HepG2 (cell line): ENCODE results near the gene CDK5RAP1. TPM values are rescaled to one million over a fixed set of nuclear protein-coding genes. Genes with fewer than 3 reads are reported as not detected.

Experiments
- ARID2 ChIP-seq: sonication (generic); formaldehyde crosslinking; IDR thresholded peaks from 2 replicates; pipeline ENCODE4 v1.8.1; 2022; ENCODE audit warnings: mild to moderate bottlenecking, missing genetic modification reagents, borderline replicate concordance
- KMT2B ChIP-seq: IDR thresholded peaks from 2 replicates; pipeline ENCODE4 v1.6.1; 2016; ENCODE audit warnings: missing genetic modification reagents, missing compliant biosample characterization
- MBNL3 ChIP-seq: fragments of 250-450 bp; sonication (Bioruptor Pico); conservative IDR thresholded peaks from 2 replicates; pipeline ENCODE4 v1.8.0; 2022; ENCODE audit warnings: mild to moderate bottlenecking, inconsistent platforms
- MEF2D ChIP-seq: sonication (generic); formaldehyde crosslinking; IDR thresholded peaks from 2 replicates; pipeline ENCODE4 v1.5.1; 2020; ENCODE audit warnings: mild to moderate bottlenecking, missing genetic modification reagents
- SMAD3 ChIP-seq: sonication (generic); formaldehyde crosslinking; IDR thresholded peaks from 2 replicates; pipeline ENCODE4 v1.4.0; 2020; ENCODE audit warnings: missing genetic modification reagents
- TEAD2 ChIP-seq: sonication (generic); formaldehyde crosslinking; IDR thresholded peaks from 2 replicates; pipeline ENCODE4 v1.9.0; 2021; ENCODE audit warnings: missing genetic modification reagents
- XBP1 ChIP-seq: sonication (generic); formaldehyde crosslinking; IDR thresholded peaks from 2 replicates; pipeline ENCODE4 v1.5.0; 2020; ENCODE audit warnings: missing genetic modification reagents
- ZBTB38 ChIP-seq: sonication (generic); formaldehyde crosslinking; IDR thresholded peaks from 2 replicates; pipeline ENCODE4 v1.5.1; 2020; ENCODE audit warnings: mild to moderate bottlenecking, missing genetic modification reagents
- ZBTB42 ChIP-seq: sonication (generic); formaldehyde crosslinking; IDR thresholded peaks from 2 replicates; pipeline ENCODE4 v1.5.0; 2020; ENCODE audit warnings: mild to moderate bottlenecking, missing genetic modification reagents
- ZNF317 ChIP-seq: sonication (generic); formaldehyde crosslinking; IDR thresholded peaks from 2 replicates; pipeline ENCODE4 v1.5.0; 2020; ENCODE audit warnings: mild to moderate bottlenecking, missing genetic modification reagents
- ZNF549 ChIP-seq: sonication (generic); formaldehyde crosslinking; IDR thresholded peaks from 2 replicates; pipeline ENCODE4 v1.5.0; 2020; ENCODE audit warnings: missing genetic modification reagents
- ZNF605 ChIP-seq: sonication (generic); formaldehyde crosslinking; IDR thresholded peaks from 2 replicates; pipeline ENCODE4 v1.8.0; 2022; ENCODE audit warnings: mild to moderate bottlenecking, missing genetic modification reagents
- polyA plus RNA-seq, 8 experiments: library from polyadenylated mRNA; depleted of rRNA in 3 of 8; stranded (reverse) in 7 of 8; unstranded in 1 of 8; fragments of >200 nt; fragmentation: Illumina TruSeq in 4 of 8; extraction: Trizol in 4 of 8; gene quantifications; 2 replicates each; pipeline versions ENCODE4 v1.2.1 to v1.2.3, GENCODE V29; 2011 to 2016; ENCODE audit warnings: low read depth in 4 of 8, missing spikeins in 1 of 8, mixed read lengths in 1 of 8; ENCODE audit not compliant: insufficient read depth in 1 of 8
- total RNA-seq, 5 experiments: library from RNA; depleted of rRNA; stranded (reverse); fragments of >200 nt; fragmentation: Illumina TruSeq; extraction: Trizol; gene quantifications; 2 replicates each; pipeline ENCODE4 v1.2.3, GENCODE V29; 2016; ENCODE audit warnings: low read depth in 1 of 5
- TF ChIP-seq, protein P1 (sequence below): sonication (generic); formaldehyde crosslinking; IDR thresholded peaks from 2 replicates; pipeline ENCODE4 v1.9.0; 2021; ENCODE audit warnings: missing genetic modification reagents, mild to moderate bottlenecking, borderline replicate concordance
- TF ChIP-seq, protein P2 (sequence below): sonication (generic); formaldehyde crosslinking; IDR thresholded peaks from 2 replicates; pipeline ENCODE4 v1.8.0; 2022; ENCODE audit warnings: mild to moderate bottlenecking, missing genetic modification reagents, borderline replicate concordance
- TF ChIP-seq, protein P3 (sequence below), 2 experiments: sonication (generic) in 1 of 2; formaldehyde crosslinking in 1 of 2; IDR thresholded peaks; 2 replicates each; pipeline versions ENCODE4 v1.4.0 to v1.6.1; 2018 to 2020; ENCODE audit warnings: missing genetic modification reagents in 2 of 2, borderline replicate concordance in 1 of 2, low read depth in 1 of 2, mild to moderate bottlenecking in 1 of 2, missing biosample characterization in 1 of 2
- TF ChIP-seq, protein P4 (sequence below): sonication (generic); formaldehyde crosslinking; IDR thresholded peaks from 2 replicates; pipeline ENCODE4 v1.8.0; 2022; ENCODE audit warnings: mild to moderate bottlenecking, missing genetic modification reagents; ENCODE audit not compliant: insufficient replicate concordance
- TF ChIP-seq, protein P5 (sequence below): sonication (generic); formaldehyde crosslinking; IDR thresholded peaks from 2 replicates; pipeline ENCODE4 v1.5.1; 2020; ENCODE audit warnings: missing genetic modification reagents, mild to moderate bottlenecking, borderline replicate concordance
- TF ChIP-seq, protein P6 (sequence below): IDR thresholded peaks from 2 replicates; pipeline ENCODE4 v1.6.1; 2016; ENCODE audit warnings: low read depth, control low read depth

The CDK5RAP1 gene
- total and polyA plus RNA-seq, 2 of the 13 experiments (the other 11 are each of a cell fraction or from before 2014, with no cell fraction given) = 53.6 to 98.2 TPM

DNA sequence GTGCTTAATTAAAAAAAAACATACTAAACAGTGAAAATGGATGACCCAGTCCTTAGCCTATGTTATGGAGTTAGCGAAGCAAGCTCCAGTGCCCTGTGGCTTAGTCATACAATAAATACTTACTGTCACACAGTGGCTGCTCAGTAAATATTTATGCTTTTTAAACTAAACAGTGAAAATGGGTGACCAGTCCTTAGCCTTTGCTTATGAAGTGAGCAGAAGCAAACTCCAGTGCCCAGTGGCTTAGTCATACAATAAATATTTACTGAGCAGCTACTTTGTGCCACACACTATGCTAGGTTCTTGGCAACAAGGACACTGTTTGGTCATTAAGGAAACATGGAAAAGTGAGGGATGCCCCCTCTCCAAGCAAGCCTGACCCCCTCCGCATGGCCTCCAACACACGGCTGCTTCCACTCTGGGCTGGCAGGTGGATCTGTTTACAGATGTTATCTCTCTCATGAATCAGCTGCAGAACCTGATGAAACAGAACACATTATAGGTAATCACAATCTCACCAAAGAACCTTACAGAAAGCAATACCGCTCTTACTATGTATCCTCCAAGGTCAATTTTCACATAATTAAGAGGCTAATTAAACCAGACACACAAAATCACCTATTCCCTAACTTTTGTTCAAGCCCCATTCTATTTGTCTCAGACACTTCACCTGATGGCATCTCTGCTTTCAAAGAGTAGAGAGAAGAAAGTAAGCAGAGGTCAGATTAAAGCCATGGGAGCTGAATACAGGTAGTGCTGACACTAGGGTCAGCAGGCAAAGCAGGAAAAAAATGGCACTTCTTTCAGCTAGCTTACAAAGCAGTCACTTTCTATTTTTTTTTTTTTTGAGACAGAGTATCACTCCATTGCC, 27.3 kb downstream of the CDK5RAP1 start (continued):
- TF ChIP-seq, protein P1, sequence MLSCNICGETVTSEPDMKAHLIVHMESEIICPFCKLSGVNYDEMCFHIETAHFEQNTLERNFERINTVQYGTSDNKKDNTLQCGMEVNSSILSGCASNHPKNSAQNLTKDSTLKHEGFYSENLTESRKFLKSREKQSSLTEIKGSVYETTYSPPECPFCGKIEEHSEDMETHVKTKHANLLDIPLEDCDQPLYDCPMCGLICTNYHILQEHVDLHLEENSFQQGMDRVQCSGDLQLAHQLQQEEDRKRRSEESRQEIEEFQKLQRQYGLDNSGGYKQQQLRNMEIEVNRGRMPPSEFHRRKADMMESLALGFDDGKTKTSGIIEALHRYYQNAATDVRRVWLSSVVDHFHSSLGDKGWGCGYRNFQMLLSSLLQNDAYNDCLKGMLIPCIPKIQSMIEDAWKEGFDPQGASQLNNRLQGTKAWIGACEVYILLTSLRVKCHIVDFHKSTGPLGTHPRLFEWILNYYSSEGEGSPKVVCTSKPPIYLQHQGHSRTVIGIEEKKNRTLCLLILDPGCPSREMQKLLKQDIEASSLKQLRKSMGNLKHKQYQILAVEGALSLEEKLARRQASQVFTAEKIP = no peak
- TF ChIP-seq SMAD3 = peak; percentile 98
- TF ChIP-seq ARID2 = peak; percentile 94
- TF ChIP-seq, protein P2, sequence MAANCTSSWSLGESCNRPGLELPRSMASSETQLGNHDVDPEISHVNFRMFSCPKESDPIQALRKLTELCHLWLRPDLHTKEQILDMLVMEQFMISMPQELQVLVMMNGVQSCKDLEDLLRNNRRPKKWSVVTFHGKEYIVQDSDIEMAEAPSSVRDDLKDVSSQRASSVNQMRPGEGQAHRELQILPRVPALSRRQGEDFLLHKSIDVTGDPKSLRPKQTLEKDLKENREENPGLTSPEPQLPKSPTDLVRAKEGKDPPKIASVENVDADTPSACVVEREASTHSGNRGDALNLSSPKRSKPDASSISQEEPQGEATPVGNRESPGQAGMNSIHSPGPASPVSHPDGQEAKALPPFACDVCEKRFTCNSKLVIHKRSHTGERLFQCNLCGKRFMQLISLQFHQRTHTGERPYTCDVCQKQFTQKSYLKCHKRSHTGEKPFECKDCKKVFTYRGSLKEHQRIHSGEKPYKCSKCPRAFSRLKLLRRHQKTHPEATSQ (CRISPR knock-in tag) = peak; percentile 85; the same call in 1 of the 2 replicates
- TF ChIP-seq, protein P3, sequence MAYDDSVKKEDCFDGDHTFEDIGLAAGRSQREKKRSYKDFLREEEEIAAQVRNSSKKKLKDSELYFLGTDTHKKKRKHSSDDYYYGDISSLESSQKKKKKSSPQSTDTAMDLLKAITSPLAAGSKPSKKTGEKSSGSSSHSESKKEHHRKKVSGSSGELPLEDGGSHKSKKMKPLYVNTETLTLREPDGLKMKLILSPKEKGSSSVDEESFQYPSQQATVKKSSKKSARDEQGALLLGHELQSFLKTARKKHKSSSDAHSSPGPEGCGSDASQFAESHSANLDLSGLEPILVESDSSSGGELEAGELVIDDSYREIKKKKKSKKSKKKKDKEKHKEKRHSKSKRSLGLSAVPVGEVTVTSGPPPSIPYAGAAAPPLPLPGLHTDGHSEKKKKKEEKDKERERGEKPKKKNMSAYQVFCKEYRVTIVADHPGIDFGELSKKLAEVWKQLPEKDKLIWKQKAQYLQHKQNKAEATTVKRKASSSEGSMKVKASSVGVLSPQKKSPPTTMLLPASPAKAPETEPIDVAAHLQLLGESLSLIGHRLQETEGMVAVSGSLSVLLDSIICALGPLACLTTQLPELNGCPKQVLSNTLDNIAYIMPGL (CRISPR knock-in tag; IDR thresholded peaks at IDR 0.05; ENCODE audit: borderline replicate concordance in 1 of 2, low read depth in 1 of 2) = peak; percentile 10 to 92; a peak in 2 of 4 replicates
- TF ChIP-seq KMT2B (CRISPR knock-in tag) = peak; percentile 79
- TF ChIP-seq ZBTB38 (CRISPR knock-in tag) = peak; percentile 79
- peak; percentile 84; the same call in 1 of the 2 replicates for TF ChIP-seq ZNF605 (CRISPR knock-in tag)
- TF ChIP-seq, protein P4, sequence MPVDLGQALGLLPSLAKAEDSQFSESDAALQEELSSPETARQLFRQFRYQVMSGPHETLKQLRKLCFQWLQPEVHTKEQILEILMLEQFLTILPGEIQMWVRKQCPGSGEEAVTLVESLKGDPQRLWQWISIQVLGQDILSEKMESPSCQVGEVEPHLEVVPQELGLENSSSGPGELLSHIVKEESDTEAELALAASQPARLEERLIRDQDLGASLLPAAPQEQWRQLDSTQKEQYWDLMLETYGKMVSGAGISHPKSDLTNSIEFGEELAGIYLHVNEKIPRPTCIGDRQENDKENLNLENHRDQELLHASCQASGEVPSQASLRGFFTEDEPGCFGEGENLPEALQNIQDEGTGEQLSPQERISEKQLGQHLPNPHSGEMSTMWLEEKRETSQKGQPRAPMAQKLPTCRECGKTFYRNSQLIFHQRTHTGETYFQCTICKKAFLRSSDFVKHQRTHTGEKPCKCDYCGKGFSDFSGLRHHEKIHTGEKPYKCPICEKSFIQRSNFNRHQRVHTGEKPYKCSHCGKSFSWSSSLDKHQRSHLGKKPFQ (CRISPR knock-in tag) = peak; percentile 70
- peak; percentile 95 for TF ChIP-seq MEF2D (CRISPR knock-in tag)
- TF ChIP-seq MBNL3 (CRISPR knock-in tag) = no peak
- TF ChIP-seq, protein P5, sequence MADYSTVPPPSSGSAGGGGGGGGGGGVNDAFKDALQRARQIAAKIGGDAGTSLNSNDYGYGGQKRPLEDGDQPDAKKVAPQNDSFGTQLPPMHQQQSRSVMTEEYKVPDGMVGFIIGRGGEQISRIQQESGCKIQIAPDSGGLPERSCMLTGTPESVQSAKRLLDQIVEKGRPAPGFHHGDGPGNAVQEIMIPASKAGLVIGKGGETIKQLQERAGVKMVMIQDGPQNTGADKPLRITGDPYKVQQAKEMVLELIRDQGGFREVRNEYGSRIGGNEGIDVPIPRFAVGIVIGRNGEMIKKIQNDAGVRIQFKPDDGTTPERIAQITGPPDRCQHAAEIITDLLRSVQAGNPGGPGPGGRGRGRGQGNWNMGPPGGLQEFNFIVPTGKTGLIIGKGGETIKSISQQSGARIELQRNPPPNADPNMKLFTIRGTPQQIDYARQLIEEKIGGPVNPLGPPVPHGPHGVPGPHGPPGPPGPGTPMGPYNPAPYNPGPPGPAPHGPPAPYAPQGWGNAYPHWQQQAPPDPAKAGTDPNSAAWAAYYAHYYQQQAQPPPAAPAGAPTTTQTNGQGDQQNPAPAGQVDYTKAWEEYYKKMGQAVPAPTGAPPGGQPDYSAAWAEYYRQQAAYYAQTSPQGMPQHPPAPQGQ = no peak
- TF ChIP-seq, protein P6, sequence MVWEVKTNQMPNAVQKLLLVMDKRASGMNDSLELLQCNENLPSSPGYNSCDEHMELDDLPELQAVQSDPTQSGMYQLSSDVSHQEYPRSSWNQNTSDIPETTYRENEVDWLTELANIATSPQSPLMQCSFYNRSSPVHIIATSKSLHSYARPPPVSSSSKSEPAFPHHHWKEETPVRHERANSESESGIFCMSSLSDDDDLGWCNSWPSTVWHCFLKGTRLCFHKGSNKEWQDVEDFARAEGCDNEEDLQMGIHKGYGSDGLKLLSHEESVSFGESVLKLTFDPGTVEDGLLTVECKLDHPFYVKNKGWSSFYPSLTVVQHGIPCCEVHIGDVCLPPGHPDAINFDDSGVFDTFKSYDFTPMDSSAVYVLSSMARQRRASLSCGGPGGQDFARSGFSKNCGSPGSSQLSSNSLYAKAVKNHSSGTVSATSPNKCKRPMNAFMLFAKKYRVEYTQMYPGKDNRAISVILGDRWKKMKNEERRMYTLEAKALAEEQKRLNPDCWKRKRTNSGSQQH (CRISPR knock-in tag) = peak; percentile 91
- TF ChIP-seq XBP1 (CRISPR knock-in tag) = no peak; the same call in 1 of the 2 replicates
- TF ChIP-seq ZNF549 (CRISPR knock-in tag) = no peak
- TF ChIP-seq ZBTB42 (CRISPR knock-in tag) = no peak; the same call in 1 of the 2 replicates
- TF ChIP-seq TEAD2 (CRISPR knock-in tag) = no peak
- peak; percentile 77 for TF ChIP-seq ZNF317 (CRISPR knock-in tag)
